ENCODE results near the gene EFCAB6.
A peak's percentile ranks its signal among the peaks of the same experiment; 100 is the strongest.

The EFCAB6 gene

GRCh38 chr22:43845981-43846380 lies 33.9 kb upstream of the EFCAB6 start:
- DNase-seq, result no peak

- DNase-seq, result no peak
Measured at GRCh38 chr22:43844560-43845545, 32.7 kb upstream of the EFCAB6 start.

- no peak for DNase-seq
Measured at GRCh38 chr22:43843783-43844530, 31.9 kb upstream of the EFCAB6 start.

- DNase-seq, result no peak
Measured at GRCh38 chr22:43841742-43842141, 29.6 kb upstream of the EFCAB6 start.

GRCh38 chr22:43840851-43841250 lies 28.7 kb upstream of the EFCAB6 start:
- DNase-seq, result no peak

GRCh38 chr22:43840431-43840830 lies 28.3 kb upstream of the EFCAB6 start:
- DNase-seq, result no peak

- DNase-seq, result no peak
Measured at GRCh38 chr22:43839781-43840180, 27.7 kb upstream of the EFCAB6 start.

- DNase-seq, result no peak
Measured at GRCh38 chr22:43838571-43839307, 26.6 kb upstream of the EFCAB6 start.

- DNase-seq, result no peak
Measured at GRCh38 chr22:43838161-43838560, 26.1 kb upstream of the EFCAB6 start.

GRCh38 chr22:43837666-43838065 lies 25.6 kb upstream of the EFCAB6 start:
- DNase-seq, result no peak

- no peak for DNase-seq
Measured at GRCh38 chr22:43835736-43836135, 23.6 kb upstream of the EFCAB6 start.

GRCh38 chr22:43835166-43835565 lies 23.1 kb upstream of the EFCAB6 start:
- DNase-seq, result no peak

- no peak for DNase-seq
Measured at GRCh38 chr22:43833286-43834240, 21.5 kb upstream of the EFCAB6 start.

GRCh38 chr22:43832393-43833265 lies 20.5 kb upstream of the EFCAB6 start:
- DNase-seq, result no peak

- no peak for DNase-seq
Measured at GRCh38 chr22:43831561-43832392, 19.7 kb upstream of the EFCAB6 start.

- no peak for DNase-seq
Measured at GRCh38 chr22:43830931-43831560, 18.9 kb upstream of the EFCAB6 start.

GRCh38 chr22:43829904-43830851 lies 18.1 kb upstream of the EFCAB6 start:
- DNase-seq, result peak; percentile 57

Data from NCI-H69 (cell line).